IMR-90 (cell line): Measurements from ENCODE around the gene E4F1.

Experiments used
- BHLHE40 ChIP-seq: fragments of 150-350 bp; IDR thresholded peaks from 2 replicates; pipeline ENCODE4 v1.6.1; 2016; ENCODE audit warnings: mild to moderate bottlenecking, low read depth, low read length
- CHD1 ChIP-seq: IDR thresholded peaks from 2 replicates; pipeline ENCODE4 v1.6.1; 2012; ENCODE audit warnings: low read depth, low read length, improper control_type of control experiment
- MAFK ChIP-seq: IDR thresholded peaks from 2 replicates; pipeline ENCODE4 v1.6.1; 2012; ENCODE audit warnings: low read depth, low read length, improper control_type of control experiment
- POLR2A ChIP-seq: IDR thresholded peaks from 2 replicates; pipeline ENCODE4 v1.6.1; 2012; ENCODE audit warnings: mild to moderate bottlenecking, low read depth, low read length
- RAD21 ChIP-seq: IDR thresholded peaks from 2 replicates; pipeline ENCODE4 v1.6.1; 2012; ENCODE audit warnings: low read length, improper control_type of control experiment
- RCOR1 ChIP-seq: IDR thresholded peaks from 2 replicates; pipeline ENCODE4 v1.6.1; 2012; ENCODE audit warnings: mild to moderate bottlenecking, low read length, improper control_type of control experiment; ENCODE audit not compliant: insufficient replicate concordance
- SMC3 ChIP-seq: fragments of 150-350 bp; IDR thresholded peaks from 2 replicates; pipeline ENCODE4 v1.6.1; 2016; ENCODE audit warnings: low read depth, mild to moderate bottlenecking, antibody characterized with exemption, low read length, moderate library complexity
- TF ChIP-seq, protein P1 (sequence below): conservative IDR thresholded peaks from 2 replicates; pipeline ENCODE4 v1.5.1; 2012; ENCODE audit warnings: mild to moderate bottlenecking, low read depth, low read length, improper control_type of control experiment

DNA sequence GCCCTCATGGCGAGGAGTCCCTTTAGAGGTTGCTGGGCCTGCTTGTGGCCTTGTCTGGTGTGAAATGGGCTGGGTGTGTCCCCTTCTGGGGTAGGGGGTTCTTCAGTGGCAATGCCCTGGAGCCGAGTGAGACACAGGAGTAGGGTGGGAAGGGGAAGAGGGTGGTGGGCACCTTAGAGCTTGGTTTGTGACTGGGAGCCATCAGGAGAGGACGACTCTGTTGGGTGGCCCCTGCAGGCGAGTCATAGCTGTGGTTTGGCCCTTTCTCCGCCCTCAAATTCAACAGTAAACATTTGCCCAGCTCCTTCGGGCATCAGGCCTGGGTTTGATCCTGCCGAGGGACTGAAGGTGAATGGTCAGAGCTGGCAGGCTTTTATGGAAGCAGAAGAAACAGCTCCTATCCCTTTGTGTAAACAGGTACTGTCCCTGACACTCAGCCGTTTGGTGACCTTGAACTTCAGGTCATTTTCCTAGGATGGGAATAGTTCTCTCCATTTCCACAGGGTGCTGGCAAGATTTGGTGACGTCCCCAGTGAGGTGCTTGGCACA is 2.9 kb downstream of the E4F1 start:
- TF ChIP-seq RAD21, result no peak
- TF ChIP-seq, protein P1, sequence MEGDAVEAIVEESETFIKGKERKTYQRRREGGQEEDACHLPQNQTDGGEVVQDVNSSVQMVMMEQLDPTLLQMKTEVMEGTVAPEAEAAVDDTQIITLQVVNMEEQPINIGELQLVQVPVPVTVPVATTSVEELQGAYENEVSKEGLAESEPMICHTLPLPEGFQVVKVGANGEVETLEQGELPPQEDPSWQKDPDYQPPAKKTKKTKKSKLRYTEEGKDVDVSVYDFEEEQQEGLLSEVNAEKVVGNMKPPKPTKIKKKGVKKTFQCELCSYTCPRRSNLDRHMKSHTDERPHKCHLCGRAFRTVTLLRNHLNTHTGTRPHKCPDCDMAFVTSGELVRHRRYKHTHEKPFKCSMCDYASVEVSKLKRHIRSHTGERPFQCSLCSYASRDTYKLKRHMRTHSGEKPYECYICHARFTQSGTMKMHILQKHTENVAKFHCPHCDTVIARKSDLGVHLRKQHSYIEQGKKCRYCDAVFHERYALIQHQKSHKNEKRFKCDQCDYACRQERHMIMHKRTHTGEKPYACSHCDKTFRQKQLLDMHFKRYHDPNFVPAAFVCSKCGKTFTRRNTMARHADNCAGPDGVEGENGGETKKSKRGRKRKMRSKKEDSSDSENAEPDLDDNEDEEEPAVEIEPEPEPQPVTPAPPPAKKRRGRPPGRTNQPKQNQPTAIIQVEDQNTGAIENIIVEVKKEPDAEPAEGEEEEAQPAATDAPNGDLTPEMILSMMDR, result no peak
- no peak for TF ChIP-seq SMC3
- no peak for TF ChIP-seq POLR2A
- TF ChIP-seq BHLHE40, result no peak
- no peak for TF ChIP-seq CHD1
- TF ChIP-seq MAFK, result no peak
- TF ChIP-seq RCOR1, result no peak
